Activated CD4-positive, alpha-beta T cell treated with anti-CD3 and anti-CD28 coated beads, Interleukin-2, amount 10 ng/mL, durations not matched to agents 24 days and 14 days (primary cell): ENCODE measurements around the gene CDC42BPB. TPM values are rescaled to one million over a fixed set of nuclear protein-coding genes. Genes with fewer than 3 reads are reported as not detected.

Experiments used
- DNase-seq: peaks from one replicate; pipeline ENCODE4 v3.0.0; 2022
- H3K27ac Mint-ChIP-seq: one replicate; pipeline ENCODE4 v1.8.0; 2022; ENCODE audit warnings: mild to moderate bottlenecking, mixed read lengths
- H3K27me3 Mint-ChIP-seq: one replicate; pipeline ENCODE4 v1.8.0; 2022; ENCODE audit warnings: mixed read lengths
- H3K36me3 Mint-ChIP-seq: one replicate; pipeline ENCODE4 v1.8.0; 2022; ENCODE audit warnings: low read depth, mild to moderate bottlenecking, mixed read lengths
- H3K4me1 Mint-ChIP-seq: one replicate; pipeline ENCODE4 v1.8.0; 2021; ENCODE audit warnings: mixed read lengths
- H3K4me3 Mint-ChIP-seq: one replicate; pipeline ENCODE4 v1.8.0; 2022; ENCODE audit warnings: mild to moderate bottlenecking, moderate library complexity, mixed read lengths
- H3K9me3 Mint-ChIP-seq: one replicate; pipeline ENCODE4 v1.8.0; 2021; ENCODE audit warnings: mixed read lengths
- intact Hi-C: fragments of 100-400 bp; cut with micrococcal nuclease; formaldehyde crosslinking; loops from one replicate; pipeline ENCODE4 v1.15.1; 2023
- total RNA-seq: library from RNA; stranded (reverse); gene quantifications from 2 replicates; pipeline ENCODE4 v1.2.3, GENCODE V29; 2022

CDC42BPB gene
- total RNA-seq, 1 donor from 2014 or later = 1.7 TPM

- Mint-ChIP-seq H3K27ac (no peak overlapping the region), H3K36me3 (no peaks in the 10 kb centered on the region), H3K9me3 (no peaks in the 10 kb centered on the region), H3K4me1 (no peaks in the 10 kb centered on the region), H3K4me3 (no peak overlapping the region), H3K27me3 (peaks cover 12% of the 10 kb centered on the region)
- intact Hi-C loops = no loop called here
- no peak for DNase-seq
Observed at GRCh38 chr14:103097994-103098957, 40.9 kb upstream of the CDC42BPB start.

GRCh38 chr14:103097244-103097993 lies 40.1 kb upstream of the CDC42BPB start:
- Mint-ChIP-seq H3K4me3 (no peak overlapping the region), H3K27ac (no peak overlapping the region), H3K4me1 (no peaks in the 10 kb centered on the region), H3K9me3 (no peaks in the 10 kb centered on the region), H3K36me3 (no peaks in the 10 kb centered on the region), H3K27me3 (peaks cover 8% of the 10 kb centered on the region)
- intact Hi-C loops = no loop called here
- DNase-seq = no peak

GRCh38 chr14:103096387-103096786 lies 39.0 kb upstream of the CDC42BPB start:
- H3K27ac Mint-ChIP-seq = no peak overlapping the region

GRCh38 chr14:103095210-103095778 lies 37.9 kb upstream of the CDC42BPB start:
- Mint-ChIP-seq H3K4me1 (peaks cover 3% of the 10 kb centered on the region), H3K36me3 (no peaks in the 10 kb centered on the region), H3K27me3 (peaks cover 3% of the 10 kb centered on the region), H3K27ac (no peak overlapping the region), H3K9me3 (no peaks in the 10 kb centered on the region), H3K4me3 (no peak overlapping the region)
- DNase-seq = no peak
- intact Hi-C loops = no loop called here

More at GRCh38 chr14:103096387-103096786, 39.0 kb upstream of the CDC42BPB start:
- H3K9me3 Mint-ChIP-seq = no peaks in the 10 kb centered on the region
- H3K4me1 Mint-ChIP-seq = no peaks in the 10 kb centered on the region
- no peak overlapping the region for H3K4me3 Mint-ChIP-seq
- H3K36me3 Mint-ChIP-seq = no peaks in the 10 kb centered on the region
- H3K27me3 Mint-ChIP-seq = peaks cover 4% of the 10 kb centered on the region
- no peak for DNase-seq
- intact Hi-C loops = no loop called here

GRCh38 chr14:103094406-103095209 lies 37.3 kb upstream of the CDC42BPB start, which contains the start of gene EXOC3L4:
Gene EXOC3L4 (plus strand): TSS chr14:103094725. CDS start chr14:103100220, 5,495 bp downstream.
- H3K27me3 Mint-ChIP-seq = peaks cover 3% of the 10 kb centered on the region
- no peaks in the 10 kb centered on the region for H3K36me3 Mint-ChIP-seq
- peaks cover 3% of the 10 kb centered on the region for H3K4me1 Mint-ChIP-seq
- no peak within 1 kb of the TSS for H3K27ac Mint-ChIP-seq
- DNase-seq = no peak
- intact Hi-C loops = no loop called here
- H3K9me3 Mint-ChIP-seq = no peaks in the 10 kb centered on the region
- no peak within 1 kb of the TSS for H3K4me3 Mint-ChIP-seq

GRCh38 chr14:103093856-103094405 lies 36.6 kb upstream of the CDC42BPB start:
- Mint-ChIP-seq H3K27ac (no peak overlapping the region), H3K9me3 (no peaks in the 10 kb centered on the region), H3K27me3 (peaks cover 3% of the 10 kb centered on the region), H3K4me3 (no peak overlapping the region), H3K4me1 (peaks cover 3% of the 10 kb centered on the region), H3K36me3 (no peaks in the 10 kb centered on the region)
- intact Hi-C loops = no loop called here
- no peak for DNase-seq

- no peaks in the 10 kb centered on the region for H3K36me3 Mint-ChIP-seq
- DNase-seq = no peak
- H3K9me3 Mint-ChIP-seq = no peaks in the 10 kb centered on the region
- H3K27ac Mint-ChIP-seq = no peak overlapping the region
- intact Hi-C loops = loop anchor here (1.0 to 2.0 kb wide), 2 partner anchors 14 to 17 kb away; no protein-coding TSS in a partner anchor
- H3K27me3 Mint-ChIP-seq = peaks cover 3% of the 10 kb centered on the region
- peak overlapping the region; percentile 44 for H3K4me3 Mint-ChIP-seq
- peaks cover 3% of the 10 kb centered on the region for H3K4me1 Mint-ChIP-seq
Observed at GRCh38 chr14:103091883-103092222, 34.5 kb upstream of the CDC42BPB start.

- H3K4me3 Mint-ChIP-seq = peak overlapping the region; percentile 59
- DNase-seq = peak; percentile 91
- H3K4me1 Mint-ChIP-seq = peaks cover 3% of the 10 kb centered on the region
- peaks cover 3% of the 10 kb centered on the region for H3K27me3 Mint-ChIP-seq
- no peaks in the 10 kb centered on the region for H3K36me3 Mint-ChIP-seq
- intact Hi-C loops = loop anchor here (1.0 to 2.0 kb wide), 2 partner anchors 13 to 16 kb away; no protein-coding TSS in a partner anchor
- no peak overlapping the region for H3K27ac Mint-ChIP-seq
- H3K9me3 Mint-ChIP-seq = no peaks in the 10 kb centered on the region
Observed at GRCh38 chr14:103091041-103091882, 33.9 kb upstream of the CDC42BPB start.

- intact Hi-C loops = loop anchor here (1.0 to 2.0 kb wide), 2 partner anchors 12 to 16 kb away; no protein-coding TSS in a partner anchor
- no peaks in the 10 kb centered on the region for H3K9me3 Mint-ChIP-seq
- H3K27ac Mint-ChIP-seq = no peak overlapping the region
Observed at GRCh38 chr14:103090481-103091020, 33.2 kb upstream of the CDC42BPB start.

GRCh38 chr14:103089386-103090335 lies 32.3 kb upstream of the CDC42BPB start:
- no peaks in the 10 kb centered on the region for H3K9me3 Mint-ChIP-seq
- no peaks in the 10 kb centered on the region for H3K36me3 Mint-ChIP-seq
- peaks cover 3% of the 10 kb centered on the region for H3K4me1 Mint-ChIP-seq
- H3K27me3 Mint-ChIP-seq = peaks cover 6% of the 10 kb centered on the region
- H3K4me3 Mint-ChIP-seq = no peak overlapping the region
- DNase-seq = no peak
- intact Hi-C loops = loop anchor here (2.0 kb wide), 1 partner anchor 15 kb away; no protein-coding TSS in a partner anchor
- no peak overlapping the region for H3K27ac Mint-ChIP-seq

More at GRCh38 chr14:103090481-103091020, 33.2 kb upstream of the CDC42BPB start:
- Mint-ChIP-seq H3K36me3 (no peaks in the 10 kb centered on the region), H3K27me3 (peaks cover 3% of the 10 kb centered on the region), H3K4me1 (peaks cover 3% of the 10 kb centered on the region), H3K4me3 (peak overlapping the region; percentile 59)
- DNase-seq = no peak

GRCh38 chr14:103088921-103089320 lies 31.6 kb upstream of the CDC42BPB start:
- no peak overlapping the region for H3K4me3 Mint-ChIP-seq
- DNase-seq = no peak
- H3K9me3 Mint-ChIP-seq = no peaks in the 10 kb centered on the region
- H3K4me1 Mint-ChIP-seq = peaks cover 3% of the 10 kb centered on the region
- peaks cover 8% of the 10 kb centered on the region for H3K27me3 Mint-ChIP-seq
- intact Hi-C loops = no loop called here
- H3K27ac Mint-ChIP-seq = no peak overlapping the region
- H3K36me3 Mint-ChIP-seq = no peaks in the 10 kb centered on the region
